OCI-LY3 (cell line): ENCODE data around the gene MAIP1.

Source experiments
- CTCF ChIP-seq: fragments of 200-600, 300-600 bp; sonication (generic); IDR thresholded peaks from 2 replicates; pipeline ENCODE4 v1.5.1; 2014; ENCODE audit warnings: antibody characterized with exemption, low read length, low read depth
- EZH2phosphoT487 ChIP-seq: fragments of 200-600 bp; shearing (Covaris generic); IDR thresholded peaks from 2 replicates; pipeline ENCODE4 v1.6.1; 2018; ENCODE audit warnings: antibody characterized with exemption, mixed run types, low read depth

- no peak for TF ChIP-seq CTCF
- no peak for TF ChIP-seq EZH2phosphoT487
These were observed 39.5 kb downstream of the MAIP1 start for GRCh38 chr2:199994896-199995295.
